HepG2 (cell line): ENCODE data around the gene CDH2. TPM values are rescaled to one million over a fixed set of nuclear protein-coding genes. Genes with fewer than 3 reads are reported as not detected.

Source experiments
- ATAC-seq: fragments of 200-7000 bp; cut with Tn5 transposase; 3 replicates; pipeline ENCODE4 v1.9.1; 2020; ENCODE audit warnings: mild to moderate bottlenecking, moderate library complexity
- BruUV-seq: library from RNA; stranded (reverse); fragments of 400-500 nt; replicated peaks from 2 replicates; lab custom pipeline; 2021; lab: Mats Ljungman, UMichigan
- CTCF ChIA-PET: fragments of 300-600 bp; formaldehyde crosslinking; extraction: SDS; loops from one replicate; lab custom pipeline; 2021; ENCODE audit warnings: low total read pairs, inconsistent platforms, low intra/inter-chr PET ratio; lab: Yijun Ruan, JAX
- POLR2A ChIA-PET: fragments of 350-600 bp; sonication (Branson Sonifier 250); formaldehyde crosslinking; loops from one replicate; lab custom pipeline; 2020; ENCODE audit warnings: antibody characterized with exemption, inconsistent platforms; lab: Yijun Ruan, JAX
- DNase-seq: peaks from one replicate; pipeline ENCODE4 v3.0.0-alpha.2; 2015; ENCODE audit warnings: low spot score
- FAIRE-seq: peaks from 3 replicates; lab custom pipeline; 2011; peaks lifted over from hg19 to GRCh38; lab: Jason Lieb, UNC
- H2AFZ ChIP-seq: one replicate; pipeline ENCODE4 v1.6.1; 2011; ENCODE audit warnings: low read length, inconsistent platforms
- H3K27ac ChIP-seq: fragments of 300-600 bp; 3 replicates; pipeline ENCODE4 v1.8.0; 2011; ENCODE audit warnings: mixed run types, mild to moderate bottlenecking, mixed read lengths, low read length, inconsistent platforms; ENCODE audit not compliant: insufficient read depth; ENCODE audit errors: extremely low read length
- H3K27me3 ChIP-seq, 2 experiments: fragments of 200-600 bp in 1 of 2; 2 replicates in 1 of 2; 3 replicates in 1 of 2; pipeline versions ENCODE4 v1.6.0 to v1.8.0; 2011; ENCODE audit warnings: low read length in 2 of 2, mild to moderate bottlenecking in 2 of 2, moderate library complexity in 2 of 2, inconsistent platforms in 1 of 2; ENCODE audit not compliant: insufficient read depth in 2 of 2, control insufficient read depth in 1 of 2
- H3K36me3 ChIP-seq, 2 experiments: fragments of 200-600 bp in 1 of 2; replicated peaks in 1 of 2; 2 replicates in 1 of 2; 3 replicates in 1 of 2; pipeline versions ENCODE4 v1.5.1 to v1.8.0; 2011; ENCODE audit warnings: low read length in 2 of 2, inconsistent platforms in 1 of 2; ENCODE audit not compliant: insufficient read depth in 2 of 2, control insufficient read depth in 1 of 2
- H3K4me1 ChIP-seq: 2 replicates; pipeline ENCODE4 v1.5.1; 2012; ENCODE audit warnings: low read length, inconsistent platforms; ENCODE audit not compliant: insufficient read depth
- H3K4me2 ChIP-seq: 2 replicates; pipeline ENCODE4 v1.6.0; 2011; ENCODE audit warnings: low read depth, low read length, inconsistent platforms
- H3K4me3 ChIP-seq, 3 experiments: fragments of 200-600 bp in 1 of 3; sonication (generic), shearing (Covaris generic) in 1 of 3; replicated peaks in 1 of 3; 2 replicates each; pipeline ENCODE4 v1.5.1; 2011 to 2016; ENCODE audit warnings: low read length in 3 of 3, inconsistent platforms in 2 of 3, low read depth in 2 of 3, mild to moderate bottlenecking in 2 of 3, control low read depth in 1 of 3, mixed read lengths in 1 of 3; ENCODE audit not compliant: insufficient read depth in 1 of 3
- H3K79me2 ChIP-seq: one replicate; pipeline ENCODE4 v1.6.1; 2011; ENCODE audit warnings: low read length, inconsistent platforms; ENCODE audit not compliant: insufficient read depth
- H3K9ac ChIP-seq: 2 replicates; pipeline ENCODE4 v1.6.0; 2011; ENCODE audit warnings: mild to moderate bottlenecking, low read depth, low read length, inconsistent platforms; ENCODE audit not compliant: insufficient read depth
- H3K9me3 ChIP-seq: 2 replicates; pipeline ENCODE4 v1.5.1; 2012; ENCODE audit warnings: mild to moderate bottlenecking, low read length
- H4K20me1 ChIP-seq: 2 replicates; pipeline ENCODE4 v1.6.0; 2011; ENCODE audit warnings: inconsistent platforms, mild to moderate bottlenecking, low read length, moderate library complexity; ENCODE audit not compliant: insufficient read depth
- GATAD1 ChIP-seq: IDR thresholded peaks from 2 replicates; pipeline ENCODE4 v1.6.1; 2016; ENCODE audit warnings: missing genetic modification reagents, missing compliant biosample characterization
- HNF4G ChIP-seq, 2 experiments: sonication (generic) in 1 of 2; formaldehyde crosslinking in 1 of 2; IDR thresholded peaks; 2 replicates each; pipeline versions ENCODE4 v1.4.0 to v1.6.1; 2011 to 2020; ENCODE audit warnings: borderline replicate concordance in 2 of 2, low read depth in 2 of 2, mild to moderate bottlenecking in 2 of 2, low read length in 1 of 2, missing genetic modification reagents in 1 of 2, moderate library complexity in 1 of 2
- KDM4B ChIP-seq: sonication (generic); formaldehyde crosslinking; IDR thresholded peaks from 2 replicates; pipeline ENCODE4 v1.4.0; 2020; ENCODE audit warnings: missing genetic modification reagents
- MLLT10 ChIP-seq: sonication (generic); formaldehyde crosslinking; IDR thresholded peaks from 2 replicates; pipeline ENCODE4 v1.4.0; 2020; ENCODE audit warnings: missing genetic modification reagents
- NCOR1 ChIP-seq: fragments of 200-600 bp; sonication (generic); IDR thresholded peaks from 2 replicates; pipeline ENCODE4 v1.7.0; 2017; ENCODE audit warnings: antibody characterized with exemption, low read length, borderline replicate concordance
- ONECUT2 ChIP-seq: sonication (generic); formaldehyde crosslinking; IDR thresholded peaks from 2 replicates; pipeline ENCODE4 v1.4.0; 2020; ENCODE audit warnings: missing genetic modification reagents
- TOPORS ChIP-seq: sonication (generic); formaldehyde crosslinking; IDR thresholded peaks from 2 replicates; pipeline ENCODE4 v1.8.0; 2023; ENCODE audit warnings: mild to moderate bottlenecking, missing genetic modification reagents
- ZBTB42 ChIP-seq: sonication (generic); formaldehyde crosslinking; IDR thresholded peaks from 2 replicates; pipeline ENCODE4 v1.5.0; 2020; ENCODE audit warnings: mild to moderate bottlenecking, missing genetic modification reagents
- ZFP1 ChIP-seq: IDR thresholded peaks from 2 replicates; pipeline ENCODE4 v1.6.1; 2016
- ZNF740 ChIP-seq: sonication (generic); formaldehyde crosslinking; IDR thresholded peaks from 2 replicates; pipeline ENCODE4 v1.4.0; 2020; ENCODE audit warnings: missing genetic modification reagents
- WGBS: methylation state at CpG from one replicate; pipeline ENCODE4 v1.1.6; 2017; ENCODE audit warnings: low lambda C conversion rate; 5-methylcytosine and 5-hydroxymethylcytosine counted together
- in situ Hi-C: cut with HindIII; loops from 2 replicates; pipeline ENCODE4 v1.10.0; 2017; ENCODE audit warnings: low pct_unique_long_range_greater_than_20kb; ENCODE audit not compliant: extremely low pct_ligation_motif_present
- intact Hi-C: fragments of 100-400 bp; cut with micrococcal nuclease; formaldehyde crosslinking; loops from one replicate; pipeline ENCODE4 v1.10.0; 2022; ENCODE audit not compliant: unreplicated experiment
- polyA plus RNA-seq, 8 experiments: library from polyadenylated mRNA; depleted of rRNA in 3 of 8; stranded (reverse) in 7 of 8; unstranded in 1 of 8; fragments of >200 nt; fragmentation: Illumina TruSeq in 4 of 8; extraction: Trizol in 4 of 8; gene quantifications; 2 replicates each; pipeline versions ENCODE4 v1.2.1 to v1.2.3, GENCODE V29; 2011 to 2016; ENCODE audit warnings: low read depth in 4 of 8, missing spikeins in 1 of 8, mixed read lengths in 1 of 8; ENCODE audit not compliant: insufficient read depth in 1 of 8
- total RNA-seq, 5 experiments: library from RNA; depleted of rRNA; stranded (reverse); fragments of >200 nt; fragmentation: Illumina TruSeq; extraction: Trizol; gene quantifications; 2 replicates each; pipeline ENCODE4 v1.2.3, GENCODE V29; 2016; ENCODE audit warnings: low read depth in 1 of 5
- TF ChIP-seq, protein P1 (sequence below): conservative IDR thresholded peaks from 2 replicates; pipeline ENCODE4 v1.6.1; 2018; ENCODE audit warnings: missing genetic modification reagents
- TF ChIP-seq, protein P2 (sequence below): sonication (generic); formaldehyde crosslinking; IDR thresholded peaks from 2 replicates; pipeline ENCODE4 v1.8.0; 2023; ENCODE audit warnings: mild to moderate bottlenecking, missing genetic modification reagents

CDH2 gene
- total and polyA plus RNA-seq, 2 of the 13 experiments (the other 11 are each of a cell fraction or from before 2014, with no cell fraction given): 18.6 to 36.1 TPM

DNA sequence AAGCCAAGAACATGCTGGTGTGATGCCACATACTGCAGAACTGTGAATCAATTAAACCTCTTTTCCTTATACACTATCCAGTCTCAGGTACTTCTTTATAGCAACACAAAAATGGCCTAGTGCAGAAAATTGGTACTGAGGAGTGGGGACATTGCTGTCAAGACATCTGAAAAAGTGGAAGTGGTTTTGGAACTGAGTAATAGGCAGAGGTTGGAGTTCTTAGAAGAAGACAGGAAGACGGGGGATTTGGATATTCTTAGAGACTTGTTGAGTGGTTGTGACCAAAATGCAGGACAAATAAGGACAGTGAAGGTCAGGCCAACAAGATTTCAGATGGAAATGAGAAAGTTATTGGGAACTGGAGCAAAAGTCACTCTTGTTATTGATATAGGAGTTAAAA lies 31.3 kb upstream of the CDH2 start:
- Histone ChIP-seq H3K36me3 (no peaks in the 10 kb centered on the region), H4K20me1 (no peaks in the 10 kb centered on the region), H3K27ac (no peak overlapping the region), H3K79me2 (no peaks in the 10 kb centered on the region), H3K9ac (no peak overlapping the region), H3K9me3 (no peaks in the 10 kb centered on the region), H3K4me2 (no peak overlapping the region), H3K27me3 (no peaks in the 10 kb centered on the region), H3K4me1 (no peaks in the 10 kb centered on the region), H3K4me3 (no peak overlapping the region), H2AFZ (no peak overlapping the region)
- in situ Hi-C loops: no loop called here
- FAIRE-seq: no peak
- ATAC-seq: no peak
- intact Hi-C loops: no loop called here
- 0% methylated on average over 1 of the region's 1 CpG for WGBS
- BruUV-seq: no TSS peak
- CTCF ChIA-PET: no interaction called here
- POLR2A ChIA-PET: no interaction called here
- DNase-seq: no peak
- TF ChIP-seq MLLT10 (no peak), GATAD1 (CRISPR knock-in tag) (no peak), ONECUT2 (CRISPR knock-in tag) (no peak), ZNF740 (CRISPR knock-in tag) (no peak), ZBTB42 (CRISPR knock-in tag) (no peak), KDM4B (no peak), NCOR1 (no peak), TOPORS (CRISPR knock-in tag) (no peak), HNF4G (IDR thresholded peaks at IDR 0.05; ENCODE audit: borderline replicate concordance, low read depth, low read length) (no peak), HNF4G (CRISPR knock-in tag; IDR thresholded peaks at IDR 0.05; ENCODE audit: borderline replicate concordance, low read depth) (no peak), ZFP1 (no peak)
- TF ChIP-seq, protein P1, sequence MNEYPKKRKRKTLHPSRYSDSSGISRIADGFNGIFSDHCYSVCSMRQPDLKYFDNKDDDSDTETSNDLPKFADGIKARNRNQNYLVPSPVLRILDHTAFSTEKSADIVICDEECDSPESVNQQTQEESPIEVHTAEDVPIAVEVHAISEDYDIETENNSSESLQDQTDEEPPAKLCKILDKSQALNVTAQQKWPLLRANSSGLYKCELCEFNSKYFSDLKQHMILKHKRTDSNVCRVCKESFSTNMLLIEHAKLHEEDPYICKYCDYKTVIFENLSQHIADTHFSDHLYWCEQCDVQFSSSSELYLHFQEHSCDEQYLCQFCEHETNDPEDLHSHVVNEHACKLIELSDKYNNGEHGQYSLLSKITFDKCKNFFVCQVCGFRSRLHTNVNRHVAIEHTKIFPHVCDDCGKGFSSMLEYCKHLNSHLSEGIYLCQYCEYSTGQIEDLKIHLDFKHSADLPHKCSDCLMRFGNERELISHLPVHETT (CRISPR knock-in tag): no peak
- TF ChIP-seq, protein P2, sequence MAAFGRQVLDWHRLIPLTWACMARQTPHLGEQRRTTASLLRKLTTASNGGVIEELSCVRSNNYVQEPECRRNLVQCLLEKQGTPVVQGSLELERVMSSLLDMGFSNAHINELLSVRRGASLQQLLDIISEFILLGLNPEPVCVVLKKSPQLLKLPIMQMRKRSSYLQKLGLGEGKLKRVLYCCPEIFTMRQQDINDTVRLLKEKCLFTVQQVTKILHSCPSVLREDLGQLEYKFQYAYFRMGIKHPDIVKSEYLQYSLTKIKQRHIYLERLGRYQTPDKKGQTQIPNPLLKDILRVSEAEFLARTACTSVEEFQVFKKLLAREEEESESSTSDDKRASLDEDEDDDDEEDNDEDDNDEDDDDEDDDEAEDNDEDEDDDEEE: no peak
